Activated CD8-positive, alpha-beta memory T cell treated with anti-CD3 and anti-CD28 coated beads, Interleukin-2, amount 50 U/mL, for 24 hours (primary cell): ENCODE data around the gene URB1.
"Not testable (repeated sequence)": the region's sequence is repeated elsewhere in the genome, so short reads cannot be mapped to it uniquely, and the experiment has no call there.

Source experiments
- DNase-seq: peaks from one replicate; pipeline ENCODE4 v3.0.0-alpha.2; 2020; ENCODE audit errors: extremely low read depth

URB1 gene

DNA sequence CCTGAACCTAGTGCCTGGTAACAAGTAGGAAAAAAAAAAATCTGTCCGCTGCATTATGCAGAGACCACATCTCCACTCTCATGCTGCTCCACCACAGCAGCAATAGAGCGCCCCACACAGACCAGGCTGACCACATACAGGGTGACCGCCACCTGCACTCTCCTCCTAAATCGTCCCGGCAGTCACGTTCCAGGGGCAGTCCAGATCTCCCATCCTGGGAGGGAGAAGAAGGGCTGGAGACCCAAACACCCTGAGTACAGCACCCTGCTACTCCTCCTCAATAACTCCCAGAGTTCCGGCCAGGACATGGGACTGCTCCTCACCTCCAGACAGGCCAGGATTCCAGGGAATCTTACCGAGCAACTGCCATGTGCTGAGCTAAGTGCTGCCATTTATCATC, 15.3 kb downstream of the URB1 start:
- no peak for DNase-seq

DNA sequence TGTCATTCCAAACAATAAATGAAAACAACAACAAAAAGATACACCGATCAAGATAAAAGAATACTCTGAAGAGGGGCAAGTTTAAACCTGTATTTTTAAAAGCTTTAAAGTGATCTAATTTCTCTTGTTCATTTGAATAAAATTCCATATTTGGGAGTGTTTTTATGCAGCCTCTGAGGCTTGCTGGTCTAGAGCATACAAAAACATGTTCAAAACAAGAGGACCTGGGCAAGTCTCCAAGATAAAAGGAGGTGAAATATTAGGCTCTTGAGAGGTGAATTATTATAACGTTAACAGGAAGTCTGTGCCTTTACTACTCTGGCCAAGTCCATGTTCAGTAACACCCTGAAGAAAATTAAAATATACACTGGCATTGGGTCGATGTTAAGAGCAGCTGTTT, 20.1 kb downstream of the URB1 start:
- no peak for DNase-seq

DNA sequence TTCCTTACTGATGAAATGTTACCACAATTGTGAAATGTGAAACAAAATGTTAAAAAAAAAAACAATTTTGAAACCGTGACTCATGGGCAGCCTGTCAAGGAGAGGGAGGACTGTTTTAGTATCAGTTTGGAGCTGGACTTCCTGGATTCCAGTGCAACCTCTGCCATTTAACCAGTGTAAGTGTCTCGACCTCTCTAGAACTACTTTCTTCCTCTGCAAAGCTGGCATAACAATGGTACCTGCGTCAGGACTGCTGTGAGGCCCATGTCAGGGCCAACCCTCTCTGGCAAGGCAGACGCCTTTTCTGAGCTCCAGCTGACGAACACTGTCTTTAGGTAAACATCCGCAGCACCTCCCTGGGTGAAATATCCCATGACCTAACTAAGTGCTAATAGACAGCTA, 20.9 kb downstream of the URB1 start:
- DNase-seq: no peak

DNA sequence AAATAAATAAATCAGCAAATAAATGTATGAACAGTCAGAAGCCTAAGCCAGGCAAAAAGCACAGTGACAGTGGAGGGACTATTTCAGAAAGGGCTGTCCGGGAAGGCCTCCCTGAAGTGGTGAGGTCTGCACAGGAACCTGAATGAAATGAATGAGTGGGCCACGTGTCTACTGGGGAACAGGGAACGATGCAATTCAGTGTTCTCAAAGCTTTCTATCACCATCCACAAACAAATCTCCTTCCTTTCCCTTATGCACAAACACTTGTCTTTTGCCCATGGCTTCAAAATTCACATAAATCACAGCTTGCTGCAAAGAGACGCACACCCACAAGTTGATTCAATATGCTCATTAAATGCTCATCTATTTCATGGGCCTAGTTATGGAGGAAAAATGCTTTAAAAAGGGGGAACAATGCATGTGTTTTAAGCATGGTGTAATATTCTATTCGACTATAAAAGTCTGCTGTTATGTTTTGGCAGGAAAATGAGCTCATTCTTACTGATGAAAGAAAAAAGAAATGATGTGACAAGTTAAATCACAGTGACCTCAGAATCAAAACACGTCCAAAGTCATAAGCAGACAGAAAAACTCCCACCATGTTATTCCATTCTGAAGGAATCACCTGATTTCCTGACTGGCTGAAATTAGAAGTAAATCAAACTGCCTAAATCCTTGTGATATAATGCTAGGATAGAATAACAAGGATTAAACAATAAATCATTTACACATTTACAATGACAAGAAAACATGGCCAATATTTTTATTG, 21.6 kb downstream of the URB1 start:
- DNase-seq: no peak

DNA sequence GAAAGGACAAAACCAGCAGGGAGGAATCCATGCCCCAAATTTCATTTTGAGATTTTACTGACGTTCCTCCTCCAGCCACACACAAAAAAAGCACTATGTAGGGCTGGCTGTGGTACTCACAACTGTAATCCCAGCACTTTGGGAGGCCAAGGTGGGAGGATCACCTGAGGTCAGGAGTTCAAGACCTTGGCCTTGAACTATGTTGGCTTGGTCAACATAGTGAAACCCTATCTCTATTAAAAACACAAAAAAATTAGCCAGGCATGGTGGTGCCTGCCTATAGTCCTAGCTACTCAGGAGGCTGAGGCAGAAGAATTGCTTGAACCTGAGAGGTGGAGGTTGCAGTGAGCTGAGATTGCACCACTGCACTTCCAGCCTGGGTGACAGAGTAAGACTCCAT, 23.9 kb downstream of the URB1 start:
- DNase-seq: not testable (repeated sequence)

GRCh38 chr21:32368386-32368785, 24.4 kb downstream of the URB1 start:
- DNase-seq: no peak

- no peak for DNase-seq
These were observed 25.7 kb downstream of the URB1 start for GRCh38 chr21:32367158-32367557.

DNA sequence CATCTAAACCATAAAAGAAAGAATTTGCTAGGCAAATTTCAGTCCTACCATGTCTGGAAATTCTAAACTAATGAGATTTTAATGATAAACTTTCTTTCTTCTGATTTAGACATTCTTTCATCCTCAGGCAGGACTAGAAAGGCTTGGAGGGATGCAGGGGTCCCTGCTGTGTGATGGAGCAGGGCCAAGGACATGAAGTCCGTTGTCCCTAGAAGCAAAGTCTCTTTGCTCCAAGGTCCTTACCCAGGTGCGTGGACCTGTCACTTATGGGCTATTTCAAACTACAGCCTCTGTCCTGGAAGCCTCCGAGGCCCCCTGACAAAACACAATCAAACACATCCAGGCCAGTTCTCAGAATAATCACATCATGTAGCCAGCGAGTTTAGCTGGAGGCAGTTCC, 26.6 kb downstream of the URB1 start:
- no peak for DNase-seq

DNA sequence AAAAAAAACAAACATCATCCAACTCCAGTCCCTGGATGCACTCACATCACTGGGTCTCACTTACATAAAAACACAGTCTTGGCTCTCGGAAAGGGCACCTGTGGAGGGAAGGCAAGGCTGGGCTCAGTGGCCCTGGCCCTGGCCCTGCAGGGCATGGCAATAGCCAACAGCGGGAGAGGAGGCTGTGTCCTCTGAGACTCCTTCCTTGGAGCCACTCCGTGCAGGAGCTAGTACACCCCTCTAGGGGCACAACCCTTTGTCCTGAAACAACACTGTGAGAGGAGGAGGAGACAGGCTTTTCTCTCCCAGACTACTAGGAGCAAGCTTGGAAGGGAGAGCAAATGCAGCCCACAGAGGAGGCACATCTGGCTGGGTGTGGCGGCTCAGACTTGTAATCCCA, 28.0 kb downstream of the URB1 start:
- no peak for DNase-seq

DNA sequence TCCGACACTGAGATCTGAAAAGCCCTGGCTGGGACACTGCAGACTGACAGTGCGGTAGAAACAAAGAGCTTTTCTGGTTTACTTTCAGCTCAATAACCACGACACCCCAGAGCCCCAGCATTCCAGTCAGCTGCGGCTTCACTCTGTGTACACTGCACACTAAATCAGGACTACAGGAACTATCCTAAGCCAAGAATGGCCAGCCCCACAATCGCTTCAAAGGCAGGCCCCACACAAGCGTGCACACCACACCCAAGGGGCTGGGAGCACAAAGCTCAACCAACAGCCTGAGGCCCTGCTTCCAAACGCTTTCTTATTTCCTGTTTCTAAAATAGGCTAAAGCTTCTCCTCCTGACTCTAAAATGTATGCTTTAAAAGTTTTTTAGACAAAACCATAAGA, 28.4 kb downstream of the URB1 start:
- DNase-seq: no peak

DNA sequence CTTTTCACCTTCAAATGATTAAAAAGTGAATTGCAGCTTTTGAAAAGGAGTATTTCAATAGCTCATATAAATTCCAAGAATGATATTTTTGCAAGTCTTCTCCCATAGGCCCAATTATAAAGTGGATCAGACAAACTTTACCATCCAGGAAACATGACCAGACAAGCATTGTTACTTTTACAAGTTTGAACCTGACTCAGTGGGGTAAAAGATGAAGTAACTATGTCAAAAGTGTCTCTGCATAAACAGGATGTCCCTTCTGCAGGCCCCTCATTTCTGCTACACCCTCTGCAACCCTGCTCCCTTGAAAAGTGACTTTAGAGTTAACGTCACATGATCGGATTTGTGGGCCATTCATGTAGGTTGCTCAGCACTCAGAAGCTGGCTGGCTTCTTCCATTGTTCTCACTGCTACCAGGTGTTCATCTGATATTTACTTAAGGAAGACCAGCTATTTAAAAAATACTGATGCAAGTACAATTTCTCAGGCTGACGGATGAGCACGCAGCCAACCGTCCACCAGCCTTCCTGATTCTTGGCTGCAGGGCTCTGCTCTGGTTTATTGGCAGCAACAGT, 32.3 kb downstream of the URB1 start:
- no peak for DNase-seq

DNA sequence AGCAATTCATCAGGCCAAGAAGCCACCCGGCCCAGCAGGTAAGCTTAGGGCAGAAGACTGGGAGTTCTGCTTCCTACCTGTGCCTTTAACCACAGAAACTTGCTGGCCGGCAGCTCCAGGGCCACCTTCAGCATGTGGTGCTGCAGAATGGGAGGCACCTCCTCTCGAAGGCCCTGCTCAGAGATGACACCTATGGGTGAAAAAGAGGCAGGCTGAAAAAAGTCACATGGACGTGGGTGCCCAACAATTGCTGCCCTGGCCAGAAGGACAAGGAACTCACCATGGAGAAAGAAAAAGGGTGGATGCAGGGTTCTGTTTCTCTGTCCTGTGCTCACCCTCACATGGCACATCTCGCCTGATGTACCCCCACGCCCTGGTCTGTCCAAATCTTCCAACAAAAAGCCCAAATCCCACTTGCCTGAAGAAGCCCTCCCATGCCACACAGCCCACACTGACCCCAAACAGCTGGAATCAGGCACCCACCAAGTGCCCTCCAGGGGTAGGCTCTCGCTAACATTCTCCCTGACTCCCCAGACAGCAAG, 33.0 kb downstream of the URB1 start:
- DNase-seq: no peak

DNA sequence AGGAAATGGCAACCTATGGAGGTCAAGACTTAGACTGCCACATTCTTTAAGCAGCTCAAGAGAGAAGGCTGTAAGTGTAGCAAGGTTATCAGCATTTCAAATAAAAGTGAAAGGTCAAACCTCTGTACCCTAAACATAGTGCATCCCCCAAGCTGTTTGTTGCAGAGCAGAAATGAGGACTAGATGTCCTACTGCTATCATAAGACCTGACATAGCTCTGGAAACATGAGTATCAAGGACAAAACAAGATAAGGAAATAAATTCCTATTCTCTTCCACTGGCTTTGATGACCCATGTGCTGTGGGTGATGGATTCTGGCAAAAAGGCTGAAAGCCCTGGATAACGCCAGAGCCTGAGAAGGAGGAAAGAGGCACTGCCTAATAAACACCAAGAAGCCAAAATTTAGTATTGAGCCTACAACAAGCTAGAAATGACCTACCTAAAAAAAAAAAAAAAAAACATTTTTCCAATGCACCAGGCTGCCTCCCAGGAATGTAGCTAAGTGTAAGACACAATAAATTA, 35.9 kb downstream of the URB1 start:
- no peak for DNase-seq

DNA sequence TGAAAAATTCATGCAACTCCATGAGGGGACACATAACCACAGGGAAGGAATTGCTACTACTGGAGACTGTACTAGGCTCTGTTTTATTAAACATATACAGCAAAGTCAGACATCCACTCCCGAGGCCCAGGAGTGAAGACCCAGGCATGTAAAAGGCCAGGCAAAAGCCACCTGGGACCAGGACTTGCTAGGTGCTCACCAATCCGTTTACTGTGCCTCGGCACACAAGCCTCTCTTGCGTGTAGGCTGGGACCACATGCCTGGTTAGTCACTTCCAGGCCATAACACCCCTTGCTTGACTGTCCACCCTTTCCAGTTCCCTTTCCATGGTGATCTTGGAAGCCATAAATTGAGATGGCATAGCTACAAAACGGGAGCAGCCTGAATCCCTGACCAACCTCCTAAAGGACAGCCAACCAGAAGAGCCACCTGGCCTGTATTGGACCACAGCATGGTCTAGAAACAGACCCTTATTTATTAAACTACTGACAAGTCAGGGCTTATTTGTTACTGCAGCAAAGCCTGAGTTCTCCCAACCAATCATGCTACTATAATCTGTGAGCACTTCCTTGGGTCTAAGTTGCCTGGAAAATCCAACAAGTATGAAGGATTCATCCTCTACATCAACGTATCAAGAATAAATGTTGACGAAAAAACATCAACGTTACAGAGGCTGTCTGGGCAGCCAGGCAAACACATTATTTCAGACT, 39.7 kb downstream of the URB1 start:
- no peak for DNase-seq

- no peak for DNase-seq
These were observed 40.3 kb downstream of the URB1 start for GRCh38 chr21:32352526-32352925.

DNA sequence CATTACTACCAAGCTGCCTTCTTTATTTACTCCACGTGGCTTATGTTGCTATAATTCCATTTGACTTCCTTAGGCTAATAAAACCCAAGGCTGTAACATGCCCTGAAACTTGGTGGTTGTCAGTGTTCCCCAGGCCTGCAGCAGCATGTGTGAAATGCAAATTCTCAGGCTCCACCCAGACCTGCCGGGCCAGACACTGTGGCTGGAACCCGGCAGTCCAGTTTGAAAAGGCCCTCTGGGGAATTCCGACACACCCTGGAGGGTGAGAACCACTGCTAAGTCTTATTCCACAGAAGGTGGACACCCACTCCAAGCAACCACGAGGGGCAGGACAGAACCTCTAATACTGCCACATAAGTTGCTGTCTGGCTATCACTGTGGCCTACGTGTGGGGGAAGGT, 41.4 kb downstream of the URB1 start:
- DNase-seq: no peak

DNA sequence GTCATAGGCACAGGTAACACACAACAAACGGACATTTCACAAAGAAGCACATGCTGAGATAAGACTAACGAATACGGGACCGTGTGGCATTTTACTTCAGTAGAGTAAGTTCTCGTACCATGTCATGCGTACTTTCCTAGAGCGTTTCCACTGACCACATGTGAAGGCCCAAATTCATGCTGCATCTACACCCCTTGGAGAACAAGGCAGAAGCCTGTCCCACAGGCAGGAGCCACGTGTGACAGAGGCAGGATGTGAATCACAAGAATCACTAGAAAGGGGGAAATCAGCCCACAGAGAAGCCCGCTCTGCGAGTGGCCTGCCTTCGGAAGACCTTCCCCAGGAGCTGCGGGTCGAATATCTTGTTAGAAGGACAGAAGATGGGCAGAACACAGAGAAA, 41.8 kb downstream of the URB1 start:
- no peak for DNase-seq

DNA sequence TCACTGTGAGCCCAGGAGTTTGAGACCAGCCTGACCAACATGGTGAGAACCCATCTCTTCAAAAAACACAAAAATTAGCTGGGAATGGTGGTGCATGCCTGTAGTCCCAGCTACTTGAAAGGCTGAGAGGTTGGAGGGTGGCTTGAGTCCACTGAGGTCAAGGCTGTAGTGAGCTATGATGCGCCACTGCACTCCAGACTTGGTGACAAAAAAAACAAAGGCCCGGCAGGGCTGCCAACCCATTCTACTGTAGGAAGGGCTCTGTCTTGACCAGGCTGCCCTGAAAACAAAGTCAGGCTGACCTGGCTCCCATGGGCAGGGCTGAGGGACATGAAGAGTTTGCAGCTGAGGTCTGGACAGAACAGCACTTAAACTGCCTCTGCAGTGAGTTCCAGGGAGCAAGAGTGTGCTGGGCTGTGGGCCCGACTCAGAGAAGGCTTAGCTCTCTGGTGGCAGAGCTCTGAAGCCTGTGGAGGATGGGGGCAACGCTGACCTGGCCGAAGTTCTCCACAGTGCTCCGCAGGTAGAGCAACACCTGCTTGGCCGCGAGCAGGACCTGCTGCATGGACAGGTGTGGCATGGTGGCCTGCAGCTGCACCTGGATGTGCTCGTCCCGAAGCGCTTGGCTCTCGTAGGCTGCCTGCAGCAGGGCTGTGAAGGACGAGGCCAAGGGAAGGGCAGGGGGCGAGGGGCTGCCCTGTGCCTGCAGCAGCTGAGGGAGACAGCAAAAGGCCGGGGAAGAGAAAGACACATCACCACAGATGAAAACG, 42.4 kb downstream of the URB1 start:
- no peak for DNase-seq

DNA sequence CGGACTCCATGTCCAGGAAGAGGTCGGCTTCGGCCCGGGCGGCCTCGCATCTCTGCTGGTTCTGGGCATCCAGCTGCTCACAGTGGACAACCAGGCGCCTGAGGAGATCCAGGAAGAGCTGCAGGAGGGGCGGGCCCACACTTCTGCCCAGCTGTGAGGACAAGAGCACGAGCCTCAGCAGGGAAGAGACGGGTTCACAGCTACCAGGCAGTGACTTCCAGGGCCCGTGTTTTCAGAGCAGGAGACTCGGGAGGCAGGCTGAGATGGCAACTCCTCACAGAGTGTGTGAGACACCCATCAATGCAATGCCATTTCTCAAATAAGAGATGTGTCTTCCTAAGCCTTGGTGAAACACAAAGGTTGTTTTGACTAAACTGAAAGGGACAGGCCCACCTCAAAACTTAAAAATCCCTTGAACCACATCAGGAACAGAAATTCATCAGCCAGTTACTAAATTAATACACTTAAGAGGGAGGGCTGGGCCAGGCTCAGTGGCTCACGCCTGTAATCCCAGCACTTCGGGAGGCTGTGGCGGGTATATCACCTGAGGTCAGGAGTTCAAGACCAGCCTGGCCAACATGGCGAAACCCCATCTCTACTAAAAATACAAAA, 43.4 kb downstream of the URB1 start:
- no peak for DNase-seq

DNA sequence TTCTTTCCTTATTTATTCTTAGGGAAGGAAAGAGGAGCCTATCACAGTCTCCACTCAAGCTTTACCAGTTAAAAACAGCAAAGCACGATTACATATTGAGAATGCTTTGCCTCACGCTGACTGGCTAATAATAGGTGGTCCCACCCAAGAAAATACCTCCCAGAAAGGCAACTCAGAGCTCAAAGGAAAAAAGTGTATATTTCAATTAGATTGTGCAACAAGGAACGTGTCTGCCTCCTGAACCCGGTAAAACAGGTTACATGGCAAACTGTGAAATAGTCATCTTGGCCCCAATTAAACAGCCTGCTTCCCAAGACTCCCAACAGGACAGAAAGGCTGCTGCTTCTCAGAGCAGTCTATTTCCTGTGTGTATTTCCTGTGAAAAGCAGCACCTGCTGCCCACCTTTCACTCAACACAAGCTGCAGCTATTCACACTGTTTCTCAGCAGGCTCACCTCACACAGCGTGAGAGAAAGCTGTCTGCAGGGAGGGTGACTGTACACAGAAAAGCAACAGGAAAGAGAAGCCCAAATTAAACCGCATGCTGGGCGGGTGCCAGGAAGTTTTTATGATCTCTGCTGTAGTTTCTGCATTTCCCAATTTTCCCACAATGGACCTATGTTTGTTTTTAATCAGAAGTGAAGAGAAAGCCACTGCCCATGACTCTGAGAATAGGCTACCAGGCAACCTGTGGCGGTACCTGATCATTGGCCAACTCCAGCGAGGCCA, 44.0 kb downstream of the URB1 start:
- no peak for DNase-seq

DNA sequence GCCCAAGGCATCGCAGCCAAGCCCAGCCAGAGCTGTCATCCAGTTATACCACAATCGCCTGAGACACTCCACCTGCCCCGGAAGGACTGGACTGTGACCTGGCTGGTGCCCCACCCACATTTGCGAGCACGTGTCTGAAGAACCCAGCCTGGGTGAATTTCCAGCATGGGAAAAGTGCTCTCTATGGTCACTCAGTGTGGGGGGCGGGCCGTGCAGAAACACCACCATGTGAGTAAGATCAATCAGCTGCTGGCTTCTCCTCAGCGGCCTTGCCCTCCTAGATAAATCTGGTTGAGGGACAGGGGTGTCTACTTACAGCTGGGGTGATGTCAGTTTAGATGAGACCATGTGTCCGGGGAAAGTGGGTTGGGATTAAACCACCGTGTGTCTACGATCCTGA, 44.8 kb downstream of the URB1 start:
- no peak for DNase-seq
